HepG2 (cell line): ENCODE results near the gene C20orf141. TPM values are rescaled to one million over a fixed set of nuclear protein-coding genes. Genes with fewer than 3 reads are reported as not detected.
A peak's percentile ranks its signal among the peaks of the same experiment; 100 is the strongest.

ENCODE experiments used
- CHCHD3 ChIP-seq: sonication (generic); formaldehyde crosslinking; IDR thresholded peaks from 2 replicates; pipeline ENCODE4 v1.8.0; 2022; ENCODE audit warnings: mild to moderate bottlenecking, missing genetic modification reagents, moderate library complexity
- GATA4 ChIP-seq: sonication (generic); IDR thresholded peaks from 2 replicates; pipeline ENCODE4 v1.6.1; 2016; ENCODE audit warnings: antibody characterized with exemption, low read depth, borderline replicate concordance
- RBAK ChIP-seq: sonication (generic); formaldehyde crosslinking; IDR thresholded peaks from 2 replicates; pipeline ENCODE4 v1.5.1; 2020; ENCODE audit warnings: mild to moderate bottlenecking, missing genetic modification reagents
- RXRA ChIP-seq: sonication (generic); formaldehyde crosslinking; IDR thresholded peaks from 2 replicates; pipeline ENCODE4 v1.5.1; 2020; ENCODE audit warnings: missing genetic modification reagents
- polyA plus RNA-seq, 8 experiments: library from polyadenylated mRNA; depleted of rRNA in 3 of 8; stranded (reverse) in 7 of 8; unstranded in 1 of 8; fragments of >200 nt; fragmentation: Illumina TruSeq in 4 of 8; extraction: Trizol in 4 of 8; gene quantifications; 2 replicates each; pipeline versions ENCODE4 v1.2.1 to v1.2.3, GENCODE V29; 2011 to 2016; ENCODE audit warnings: low read depth in 4 of 8, missing spikeins in 1 of 8, mixed read lengths in 1 of 8; ENCODE audit not compliant: insufficient read depth in 1 of 8
- total RNA-seq, 5 experiments: library from RNA; depleted of rRNA; stranded (reverse); fragments of >200 nt; fragmentation: Illumina TruSeq; extraction: Trizol; gene quantifications; 2 replicates each; pipeline ENCODE4 v1.2.3, GENCODE V29; 2016; ENCODE audit warnings: low read depth in 1 of 5
- TF ChIP-seq, protein P1 (sequence below), 2 experiments: sonication (generic) in 1 of 2; formaldehyde crosslinking in 1 of 2; IDR thresholded peaks; 2 replicates each; pipeline versions ENCODE4 v1.6.1 to v1.9.0; 2014 to 2022; ENCODE audit warnings: antibody characterized with exemption in 1 of 2, borderline replicate concordance in 1 of 2, inconsistent platforms in 1 of 2, low read depth in 1 of 2, missing genetic modification reagents in 1 of 2
- TF ChIP-seq, protein P2 (sequence below): sonication (generic); formaldehyde crosslinking; IDR thresholded peaks from 2 replicates; pipeline ENCODE4 v1.4.0; 2020; ENCODE audit warnings: missing genetic modification reagents
- TF ChIP-seq, protein P3 (sequence below): sonication (generic); formaldehyde crosslinking; IDR thresholded peaks from 2 replicates; pipeline ENCODE4 v1.4.0; 2020; ENCODE audit warnings: mild to moderate bottlenecking, missing genetic modification reagents

The C20orf141 gene
- total and polyA plus RNA-seq, 2 of the 13 experiments (the other 11 are each of a cell fraction or from before 2014, with no cell fraction given): not detected

DNA sequence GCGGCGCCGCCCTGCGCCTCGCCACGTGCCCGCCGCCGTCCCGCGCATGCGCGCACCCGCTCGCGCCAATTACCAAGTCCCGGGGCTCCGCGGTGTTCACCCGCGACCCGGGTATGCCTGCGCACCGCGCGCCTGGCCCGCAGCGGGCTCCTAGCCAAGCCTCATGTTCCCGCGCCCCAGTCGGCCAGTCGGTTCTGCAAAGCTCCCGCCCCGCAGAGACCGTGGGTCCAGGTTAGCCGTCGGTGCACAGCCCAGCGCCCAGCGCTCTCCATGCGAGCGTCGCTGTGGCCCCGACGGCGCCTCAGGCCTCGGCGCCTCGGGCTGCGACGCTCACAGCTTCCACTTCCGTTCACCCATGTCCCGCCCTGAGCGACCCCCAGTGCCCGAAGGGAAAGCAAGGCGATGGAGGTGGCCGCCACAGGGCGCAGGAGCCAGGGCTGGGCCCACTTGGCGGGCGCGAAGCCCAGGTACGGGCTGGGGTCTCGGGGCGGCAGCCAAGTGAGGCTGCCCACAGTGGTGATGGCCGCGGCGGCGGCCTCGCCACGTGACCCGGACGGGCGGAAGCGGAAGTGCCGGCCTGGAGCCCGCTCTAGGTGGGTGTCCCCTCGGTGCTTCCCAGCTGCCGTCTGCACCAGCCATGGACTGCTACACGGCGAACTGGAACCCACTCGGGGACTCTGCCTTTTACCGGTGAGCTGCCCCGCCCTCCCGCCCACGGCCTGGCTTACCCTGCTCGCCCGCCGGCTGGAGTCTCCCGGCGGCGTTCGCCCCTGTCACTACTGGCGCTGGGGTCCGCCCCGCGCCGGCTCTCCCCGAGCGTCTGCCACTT, 25.6 kb downstream of the C20orf141 start, which contains the start of the genes PCED1A and VPS16 (continued):
- TF ChIP-seq, protein P1, sequence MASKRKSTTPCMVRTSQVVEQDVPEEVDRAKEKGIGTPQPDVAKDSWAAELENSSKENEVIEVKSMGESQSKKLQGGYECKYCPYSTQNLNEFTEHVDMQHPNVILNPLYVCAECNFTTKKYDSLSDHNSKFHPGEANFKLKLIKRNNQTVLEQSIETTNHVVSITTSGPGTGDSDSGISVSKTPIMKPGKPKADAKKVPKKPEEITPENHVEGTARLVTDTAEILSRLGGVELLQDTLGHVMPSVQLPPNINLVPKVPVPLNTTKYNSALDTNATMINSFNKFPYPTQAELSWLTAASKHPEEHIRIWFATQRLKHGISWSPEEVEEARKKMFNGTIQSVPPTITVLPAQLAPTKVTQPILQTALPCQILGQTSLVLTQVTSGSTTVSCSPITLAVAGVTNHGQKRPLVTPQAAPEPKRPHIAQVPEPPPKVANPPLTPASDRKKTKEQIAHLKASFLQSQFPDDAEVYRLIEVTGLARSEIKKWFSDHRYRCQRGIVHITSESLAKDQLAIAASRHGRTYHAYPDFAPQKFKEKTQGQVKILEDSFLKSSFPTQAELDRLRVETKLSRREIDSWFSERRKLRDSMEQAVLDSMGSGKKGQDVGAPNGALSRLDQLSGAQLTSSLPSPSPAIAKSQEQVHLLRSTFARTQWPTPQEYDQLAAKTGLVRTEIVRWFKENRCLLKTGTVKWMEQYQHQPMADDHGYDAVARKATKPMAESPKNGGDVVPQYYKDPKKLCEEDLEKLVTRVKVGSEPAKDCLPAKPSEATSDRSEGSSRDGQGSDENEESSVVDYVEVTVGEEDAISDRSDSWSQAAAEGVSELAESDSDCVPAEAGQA (IDR thresholded peaks at IDR 0.05; ENCODE audit: low read depth): peak; percentile 98
- TF ChIP-seq, protein P1 (CRISPR knock-in tag; IDR thresholded peaks at IDR 0.05; ENCODE audit: borderline replicate concordance): peak; percentile 96; the same call in 1 of the 2 replicates
- TF ChIP-seq, protein P2, sequence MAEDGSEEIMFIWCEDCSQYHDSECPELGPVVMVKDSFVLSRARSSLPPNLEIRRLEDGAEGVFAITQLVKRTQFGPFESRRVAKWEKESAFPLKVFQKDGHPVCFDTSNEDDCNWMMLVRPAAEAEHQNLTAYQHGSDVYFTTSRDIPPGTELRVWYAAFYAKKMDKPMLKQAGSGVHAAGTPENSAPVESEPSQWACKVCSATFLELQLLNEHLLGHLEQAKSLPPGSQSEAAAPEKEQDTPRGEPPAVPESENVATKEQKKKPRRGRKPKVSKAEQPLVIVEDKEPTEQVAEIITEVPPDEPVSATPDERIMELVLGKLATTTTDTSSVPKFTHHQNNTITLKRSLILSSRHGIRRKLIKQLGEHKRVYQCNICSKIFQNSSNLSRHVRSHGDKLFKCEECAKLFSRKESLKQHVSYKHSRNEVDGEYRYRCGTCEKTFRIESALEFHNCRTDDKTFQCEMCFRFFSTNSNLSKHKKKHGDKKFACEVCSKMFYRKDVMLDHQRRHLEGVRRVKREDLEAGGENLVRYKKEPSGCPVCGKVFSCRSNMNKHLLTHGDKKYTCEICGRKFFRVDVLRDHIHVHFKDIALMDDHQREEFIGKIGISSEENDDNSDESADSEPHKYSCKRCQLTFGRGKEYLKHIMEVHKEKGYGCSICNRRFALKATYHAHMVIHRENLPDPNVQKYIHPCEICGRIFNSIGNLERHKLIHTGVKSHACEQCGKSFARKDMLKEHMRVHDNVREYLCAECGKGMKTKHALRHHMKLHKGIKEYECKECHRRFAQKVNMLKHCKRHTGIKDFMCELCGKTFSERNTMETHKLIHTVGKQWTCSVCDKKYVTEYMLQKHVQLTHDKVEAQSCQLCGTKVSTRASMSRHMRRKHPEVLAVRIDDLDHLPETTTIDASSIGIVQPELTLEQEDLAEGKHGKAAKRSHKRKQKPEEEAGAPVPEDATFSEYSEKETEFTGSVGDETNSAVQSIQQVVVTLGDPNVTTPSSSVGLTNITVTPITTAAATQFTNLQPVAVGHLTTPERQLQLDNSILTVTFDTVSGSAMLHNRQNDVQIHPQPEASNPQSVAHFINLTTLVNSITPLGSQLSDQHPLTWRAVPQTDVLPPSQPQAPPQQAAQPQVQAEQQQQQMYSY (CRISPR knock-in tag): peak; percentile 62; the same call in 1 of the 2 replicates
- TF ChIP-seq RBAK (CRISPR knock-in tag) (no peak; the same call in 1 of the 2 replicates), CHCHD3 (CRISPR knock-in tag) (peak; percentile 97; the same call in 1 of the 2 replicates), RXRA (peak; percentile 74), GATA4 (peak; percentile 54; the same call in 1 of the 2 replicates)
- TF ChIP-seq, protein P3, sequence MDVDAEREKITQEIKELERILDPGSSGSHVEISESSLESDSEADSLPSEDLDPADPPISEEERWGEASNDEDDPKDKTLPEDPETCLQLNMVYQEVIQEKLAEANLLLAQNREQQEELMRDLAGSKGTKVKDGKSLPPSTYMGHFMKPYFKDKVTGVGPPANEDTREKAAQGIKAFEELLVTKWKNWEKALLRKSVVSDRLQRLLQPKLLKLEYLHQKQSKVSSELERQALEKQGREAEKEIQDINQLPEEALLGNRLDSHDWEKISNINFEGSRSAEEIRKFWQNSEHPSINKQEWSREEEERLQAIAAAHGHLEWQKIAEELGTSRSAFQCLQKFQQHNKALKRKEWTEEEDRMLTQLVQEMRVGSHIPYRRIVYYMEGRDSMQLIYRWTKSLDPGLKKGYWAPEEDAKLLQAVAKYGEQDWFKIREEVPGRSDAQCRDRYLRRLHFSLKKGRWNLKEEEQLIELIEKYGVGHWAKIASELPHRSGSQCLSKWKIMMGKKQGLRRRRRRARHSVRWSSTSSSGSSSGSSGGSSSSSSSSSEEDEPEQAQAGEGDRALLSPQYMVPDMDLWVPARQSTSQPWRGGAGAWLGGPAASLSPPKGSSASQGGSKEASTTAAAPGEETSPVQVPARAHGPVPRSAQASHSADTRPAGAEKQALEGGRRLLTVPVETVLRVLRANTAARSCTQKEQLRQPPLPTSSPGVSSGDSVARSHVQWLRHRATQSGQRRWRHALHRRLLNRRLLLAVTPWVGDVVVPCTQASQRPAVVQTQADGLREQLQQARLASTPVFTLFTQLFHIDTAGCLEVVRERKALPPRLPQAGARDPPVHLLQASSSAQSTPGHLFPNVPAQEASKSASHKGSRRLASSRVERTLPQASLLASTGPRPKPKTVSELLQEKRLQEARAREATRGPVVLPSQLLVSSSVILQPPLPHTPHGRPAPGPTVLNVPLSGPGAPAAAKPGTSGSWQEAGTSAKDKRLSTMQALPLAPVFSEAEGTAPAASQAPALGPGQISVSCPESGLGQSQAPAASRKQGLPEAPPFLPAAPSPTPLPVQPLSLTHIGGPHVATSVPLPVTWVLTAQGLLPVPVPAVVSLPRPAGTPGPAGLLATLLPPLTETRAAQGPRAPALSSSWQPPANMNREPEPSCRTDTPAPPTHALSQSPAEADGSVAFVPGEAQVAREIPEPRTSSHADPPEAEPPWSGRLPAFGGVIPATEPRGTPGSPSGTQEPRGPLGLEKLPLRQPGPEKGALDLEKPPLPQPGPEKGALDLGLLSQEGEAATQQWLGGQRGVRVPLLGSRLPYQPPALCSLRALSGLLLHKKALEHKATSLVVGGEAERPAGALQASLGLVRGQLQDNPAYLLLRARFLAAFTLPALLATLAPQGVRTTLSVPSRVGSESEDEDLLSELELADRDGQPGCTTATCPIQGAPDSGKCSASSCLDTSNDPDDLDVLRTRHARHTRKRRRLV: no peak
